HG03565 (cell line): ENCODE measurements around the gene NXF2B.
"Not testable (repeated sequence)": the region's sequence is repeated elsewhere in the genome, so short reads cannot be mapped to it uniquely, and the experiment has no call there.

Experiments used
- ATAC-seq: cut with Tn5 transposase; IDR thresholded peaks from one replicate; pipeline ENCODE4 v1.9.1; 2021; ENCODE audit warnings: mild to moderate bottlenecking, moderate library complexity; ENCODE audit not compliant: unreplicated experiment

Gene NXF2B, protein sequence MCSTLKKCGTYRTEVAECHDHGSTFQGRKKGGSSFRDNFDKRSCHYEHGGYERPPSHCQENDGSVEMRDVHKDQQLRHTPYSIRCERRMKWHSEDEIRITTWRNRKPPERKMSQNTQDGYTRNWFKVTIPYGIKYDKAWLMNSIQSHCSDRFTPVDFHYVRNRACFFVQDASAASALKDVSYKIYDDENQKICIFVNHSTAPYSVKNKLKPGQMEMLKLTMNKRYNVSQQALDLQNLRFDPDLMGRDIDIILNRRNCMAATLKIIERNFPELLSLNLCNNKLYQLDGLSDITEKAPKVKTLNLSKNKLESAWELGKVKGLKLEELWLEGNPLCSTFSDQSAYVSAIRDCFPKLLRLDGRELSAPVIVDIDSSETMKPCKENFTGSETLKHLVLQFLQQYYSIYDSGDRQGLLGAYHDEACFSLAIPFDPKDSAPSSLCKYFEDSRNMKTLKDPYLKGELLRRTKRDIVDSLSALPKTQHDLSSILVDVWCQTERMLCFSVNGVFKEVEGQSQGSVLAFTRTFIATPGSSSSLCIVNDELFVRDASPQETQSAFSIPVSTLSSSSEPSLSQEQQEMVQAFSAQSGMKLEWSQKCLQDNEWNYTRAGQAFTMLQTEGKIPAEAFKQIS

DNA sequence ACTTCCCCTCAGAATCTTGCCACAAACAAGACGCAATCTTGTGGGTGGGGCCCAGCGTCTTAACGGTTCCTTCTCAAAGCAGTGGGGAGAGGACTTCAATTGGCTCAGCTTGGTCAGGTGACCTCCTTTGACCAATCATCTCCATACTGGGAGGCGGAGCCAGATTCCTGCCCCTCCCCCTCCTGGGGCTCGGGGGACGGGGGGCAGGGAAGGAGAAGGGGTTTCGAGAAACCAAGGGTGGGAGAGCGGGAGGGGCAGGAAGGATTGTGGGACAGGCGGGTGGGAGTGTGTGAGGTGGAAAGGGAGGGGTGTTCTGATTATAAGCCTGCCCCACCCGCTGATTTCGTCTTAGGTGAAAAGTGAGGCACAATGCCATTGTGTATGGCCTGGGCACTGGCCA lies at the start of gene NXF2B:
NXF2B (minus strand) TSS at position 101 of the 400 bp plus-strand sequence. CDS start 59,972 bp downstream, outside the sequence.
- ATAC-seq = not testable (repeated sequence)

DNA sequence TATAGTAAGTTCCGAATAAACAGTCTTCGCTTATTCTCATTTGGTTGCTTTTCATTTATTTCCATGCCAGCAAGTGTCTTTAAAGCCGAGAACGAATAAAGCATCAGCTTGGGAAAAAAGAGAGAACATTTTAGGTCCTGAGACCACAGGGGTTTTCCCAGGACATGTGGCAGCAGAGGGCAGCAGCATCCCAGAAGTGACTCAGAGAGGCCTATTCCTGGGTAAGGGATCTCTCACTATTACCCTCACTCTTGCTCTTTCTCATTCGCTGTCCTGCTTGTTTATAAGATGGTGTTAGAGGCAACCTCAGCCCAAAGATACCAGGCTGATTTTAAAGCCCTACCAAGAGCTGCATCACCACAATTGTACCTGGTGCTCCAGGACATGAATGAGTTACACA lies 39.0 kb upstream of the NXF2B start:
- ATAC-seq = not testable (repeated sequence)

DNA sequence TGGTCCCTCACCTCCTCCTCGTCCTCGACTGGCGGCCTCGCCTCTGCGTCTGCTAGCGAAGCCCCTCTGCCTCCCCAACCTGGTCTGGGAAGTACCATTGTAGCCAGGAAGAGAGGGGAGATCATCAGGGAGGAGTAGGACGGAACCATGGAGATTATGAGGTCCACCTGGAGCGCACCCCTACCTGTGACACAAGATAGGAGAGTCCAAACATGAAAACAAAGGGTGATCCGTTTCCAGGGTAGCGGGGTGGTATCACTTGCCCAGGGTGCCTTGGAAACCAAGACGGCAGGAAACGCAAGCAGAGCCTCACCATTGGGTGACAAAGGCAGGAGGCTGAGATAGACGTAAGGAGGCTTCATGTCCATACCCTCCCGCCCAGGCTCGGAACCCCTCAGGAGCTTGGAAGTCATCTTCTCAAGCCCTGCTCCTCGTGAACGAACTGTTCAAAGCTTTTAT lies 32.0 kb upstream of the NXF2B start, which contains the start of gene TCP11X2:
TCP11X2 (minus strand) TSS at position 51 of the 459 bp plus-strand sequence.
- ATAC-seq = not testable (repeated sequence)

- ATAC-seq = not testable (repeated sequence)
Observed at GRCh38 chrX:102470215-102470614, 30.4 kb upstream of the NXF2B start.

DNA sequence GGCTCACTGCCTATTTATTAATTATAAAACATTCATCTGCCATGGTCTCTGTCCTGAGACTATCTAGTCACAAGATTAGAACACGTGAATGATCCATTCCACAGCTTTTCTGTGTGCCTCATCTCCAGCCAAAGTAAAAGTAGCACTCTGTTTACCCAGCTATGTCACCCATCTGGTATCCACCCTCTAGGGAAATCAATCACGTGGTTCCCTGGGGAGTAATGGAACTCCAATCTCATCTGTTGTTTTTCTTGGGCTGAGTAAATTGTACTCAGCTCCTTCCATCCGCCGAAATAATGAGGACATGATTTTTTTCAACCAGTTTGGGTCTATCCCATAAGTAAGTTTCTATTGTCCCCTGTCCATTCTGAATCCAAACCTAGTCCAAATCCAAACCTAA lies 18.8 kb upstream of the NXF2B start:
- not testable (repeated sequence) for ATAC-seq

DNA sequence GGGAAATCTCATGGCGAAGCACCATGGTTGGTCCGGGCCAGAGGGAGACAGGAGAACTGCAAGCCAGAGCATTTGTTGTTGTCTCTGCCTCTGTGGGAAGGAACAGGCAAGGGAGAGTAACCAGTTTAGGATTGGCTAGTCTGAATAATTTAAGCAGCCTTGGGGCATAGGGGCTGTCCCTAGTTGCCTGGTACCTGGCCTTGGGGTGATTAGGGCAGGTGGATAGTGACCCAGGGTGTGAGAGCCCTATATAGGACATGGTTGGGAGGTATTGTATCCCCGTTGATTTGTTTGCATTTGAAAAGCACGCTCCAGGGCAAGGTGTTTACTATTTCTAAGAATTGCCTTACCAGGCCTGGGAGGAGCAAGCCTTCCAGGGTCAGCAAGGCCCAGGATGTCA lies 25.3 kb downstream of the NXF2B start:
- ATAC-seq = not testable (repeated sequence)

GRCh38 chrX:102345916-102346315 lies 93.9 kb downstream of the NXF2B start:
- no peak for ATAC-seq

DNA sequence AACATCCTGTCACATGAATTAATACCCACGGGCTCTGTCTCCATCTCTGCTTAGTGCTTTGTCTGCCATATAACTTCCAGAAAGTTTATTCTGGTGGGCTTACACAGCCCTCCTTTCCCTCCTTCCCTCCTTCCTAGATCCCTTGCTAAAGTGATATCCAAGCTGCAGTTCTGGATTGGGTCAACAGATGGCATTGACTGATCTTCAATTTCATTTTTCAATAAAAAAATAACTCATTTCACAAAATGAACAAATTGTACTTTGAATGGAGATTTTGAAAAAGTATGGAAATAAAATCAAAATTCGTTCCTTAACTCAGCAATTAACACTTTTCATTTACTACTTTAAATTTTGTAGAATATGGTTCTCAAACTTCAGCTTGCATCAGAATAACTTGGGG lies 97.9 kb downstream of the NXF2B start:
- ATAC-seq = no peak

GRCh38 chrX:102339312-102340298 lies 100.2 kb downstream of the NXF2B start:
- no peak for ATAC-seq

GRCh38 chrX:102338162-102338561 lies 101.6 kb downstream of the NXF2B start:
- ATAC-seq = no peak
